GM18861 (cell line): ENCODE data around the gene ZCCHC17.

Experiments used
- ATAC-seq: cut with Tn5 transposase; IDR thresholded peaks from one replicate; pipeline ENCODE4 v1.9.1; 2021; ENCODE audit not compliant: unreplicated experiment

ZCCHC17 gene

DNA sequence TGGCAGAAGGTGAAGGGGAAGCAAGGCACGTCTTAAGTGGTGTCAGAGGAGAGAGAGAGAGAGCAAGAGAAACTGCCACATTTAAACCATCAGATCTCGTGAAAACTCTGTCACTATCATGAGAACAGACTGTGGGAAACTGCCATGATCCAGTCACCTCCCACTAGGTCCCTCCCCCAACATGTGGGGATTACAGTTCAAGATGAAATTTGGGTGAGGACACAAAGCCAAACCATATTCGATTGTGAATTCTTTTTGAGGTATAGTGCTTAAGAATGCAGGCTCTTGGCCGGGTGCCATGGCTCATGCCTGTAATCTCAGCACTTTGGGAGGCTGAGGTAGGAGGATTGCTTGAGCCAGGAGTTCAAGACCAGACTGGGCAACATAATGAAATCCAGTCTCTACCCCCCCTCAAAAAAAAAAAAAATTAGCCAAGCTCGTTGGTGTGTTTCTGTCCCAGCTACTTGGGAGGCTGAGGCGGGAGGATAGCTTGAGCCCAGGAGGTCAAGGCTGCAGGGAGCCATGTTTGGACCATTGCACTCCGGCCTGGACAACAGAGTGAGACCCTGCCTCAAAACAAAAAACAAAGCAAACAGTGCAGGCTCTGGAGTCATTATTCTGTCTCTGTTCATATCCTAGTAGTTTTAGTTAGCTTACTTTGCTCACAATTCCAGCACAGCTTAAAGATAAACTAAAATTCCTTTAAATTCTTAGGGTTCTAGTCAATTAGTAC is 6.0 kb downstream of the ZCCHC17 start:
- no peak for ATAC-seq

DNA sequence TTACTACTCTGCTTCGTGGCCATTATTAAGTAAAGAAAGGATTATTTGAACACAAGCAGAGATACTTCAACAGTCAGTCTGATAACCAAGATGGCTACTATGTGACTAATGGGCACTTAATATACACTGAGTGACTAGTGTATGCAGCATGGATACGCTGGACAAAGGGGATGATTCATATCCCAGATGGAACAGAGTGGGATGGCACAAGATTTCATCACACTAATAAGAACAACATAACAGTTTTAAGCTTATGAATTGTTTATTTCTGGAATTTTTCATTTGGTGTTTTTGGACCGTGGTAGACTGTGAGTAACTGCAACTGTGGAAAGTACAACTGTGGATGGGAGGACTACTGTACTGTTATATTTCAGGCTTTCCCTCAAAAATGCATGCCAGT is 9.4 kb downstream of the ZCCHC17 start:
- ATAC-seq: no peak

DNA sequence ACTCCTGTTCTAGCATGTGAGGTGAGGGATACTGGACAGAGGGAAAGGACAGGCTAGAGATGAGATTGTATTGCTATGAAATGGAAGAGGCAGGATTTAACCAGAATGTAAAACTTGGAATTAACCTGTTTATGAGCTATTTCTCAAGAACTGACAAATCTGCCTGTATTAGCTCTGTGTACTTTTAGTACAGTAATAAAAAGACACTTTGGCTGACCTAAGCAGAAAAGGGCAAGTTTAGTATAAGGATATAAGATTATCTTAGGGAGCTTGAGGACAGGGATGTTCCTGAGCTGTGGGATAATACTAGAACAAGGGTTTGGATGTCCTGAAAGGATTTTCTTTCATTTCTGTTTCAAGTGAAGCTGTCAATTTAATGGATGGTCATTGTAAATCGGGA is 11.2 kb downstream of the ZCCHC17 start:
- no peak for ATAC-seq

DNA sequence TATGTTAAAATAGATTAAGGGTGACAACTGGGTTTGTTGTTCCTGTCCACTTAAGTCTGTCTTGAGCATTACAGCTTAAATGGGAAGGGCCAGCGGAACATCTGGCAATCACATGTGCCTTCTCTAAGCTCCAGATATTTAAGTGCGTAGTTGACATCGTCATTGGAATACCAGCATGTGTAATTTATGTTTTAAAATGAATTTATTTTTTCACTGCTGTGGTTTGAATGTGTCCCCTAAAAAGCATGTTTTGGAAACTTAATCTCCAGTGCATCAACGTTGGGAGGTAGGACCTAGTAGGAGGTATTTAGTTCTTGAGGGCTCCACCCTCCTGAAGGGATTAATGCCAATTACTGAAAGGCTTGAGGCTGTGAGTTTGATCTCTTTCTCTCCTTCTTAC is 13.4 kb downstream of the ZCCHC17 start:
- ATAC-seq: no peak

DNA sequence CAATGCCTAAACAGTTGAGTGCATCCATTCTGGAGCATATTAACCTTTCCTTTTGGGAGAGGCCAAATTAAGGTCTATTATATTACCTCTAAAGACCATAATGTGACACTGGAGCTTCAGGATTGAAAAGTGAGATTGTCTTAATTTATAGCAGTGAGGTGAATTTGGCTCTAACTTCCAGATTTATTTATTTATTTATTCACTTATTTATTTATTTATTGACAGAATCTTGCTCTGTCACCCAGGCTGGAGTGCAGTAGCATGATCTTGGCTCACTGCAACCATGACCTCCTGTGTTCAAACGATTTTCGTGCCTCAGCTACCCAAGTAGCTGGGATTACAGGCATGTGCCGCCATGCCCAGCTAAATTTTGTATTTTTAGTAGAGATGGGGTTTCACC is 19.1 kb downstream of the ZCCHC17 start:
- no peak for ATAC-seq

DNA sequence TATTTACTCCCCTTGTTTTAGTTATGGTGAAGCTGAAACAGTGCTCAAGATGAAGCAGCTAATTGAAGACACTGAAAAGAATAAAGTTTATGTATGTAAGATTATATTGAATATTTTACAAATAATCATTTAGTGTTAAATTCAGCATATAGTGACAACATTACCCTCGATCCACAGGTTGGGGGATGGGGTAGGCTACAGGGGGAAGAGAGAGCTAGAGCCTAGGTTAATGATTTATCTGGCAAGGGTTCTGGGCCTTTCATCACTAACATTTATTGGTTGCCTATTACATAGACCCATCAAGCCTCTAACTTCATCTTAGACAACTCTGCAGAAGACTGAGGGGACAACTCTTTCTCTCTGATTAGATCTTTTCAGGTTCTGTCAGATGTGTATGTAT is 21.3 kb downstream of the ZCCHC17 start:
- ATAC-seq: no peak

DNA sequence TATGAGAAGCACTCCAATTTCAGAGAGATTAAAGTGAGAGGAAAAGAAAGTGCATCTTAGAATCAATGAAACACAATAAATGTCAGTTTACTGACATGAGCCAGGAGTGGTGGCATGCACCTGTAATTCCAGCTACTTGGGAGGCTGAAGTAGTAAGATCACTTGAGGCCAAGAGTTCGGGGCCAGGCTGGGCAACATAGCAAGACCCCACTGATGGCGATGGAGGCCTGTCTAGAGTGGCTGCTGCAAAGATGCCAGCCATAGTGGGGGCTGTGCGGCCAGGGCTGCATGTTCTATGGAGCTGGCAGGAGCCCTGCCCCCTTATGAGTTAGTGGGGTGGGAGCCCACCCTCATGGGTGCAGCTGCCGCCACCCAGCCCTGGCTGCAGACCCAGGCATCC is 27.3 kb downstream of the ZCCHC17 start:
- no peak for ATAC-seq

DNA sequence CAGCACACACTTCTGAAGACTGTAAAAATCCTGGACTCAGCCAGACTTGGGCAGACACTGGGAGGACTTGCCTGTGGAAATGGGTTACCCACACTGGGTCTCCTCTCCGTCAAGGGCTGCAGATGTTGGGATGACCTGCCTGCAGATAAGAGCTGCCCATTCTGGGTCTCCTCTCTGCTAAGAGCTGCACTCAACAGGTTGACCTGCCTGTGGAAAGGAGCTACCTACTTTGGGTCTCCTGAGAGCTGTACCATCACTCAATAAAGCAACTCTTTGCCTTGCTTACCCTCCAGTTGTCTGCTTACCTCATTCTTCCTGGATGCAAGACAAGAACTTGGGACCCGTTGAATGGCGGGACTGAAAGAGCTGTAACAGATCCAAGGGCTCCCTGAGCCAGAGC is 28.2 kb downstream of the ZCCHC17 start:
- ATAC-seq: no peak

DNA sequence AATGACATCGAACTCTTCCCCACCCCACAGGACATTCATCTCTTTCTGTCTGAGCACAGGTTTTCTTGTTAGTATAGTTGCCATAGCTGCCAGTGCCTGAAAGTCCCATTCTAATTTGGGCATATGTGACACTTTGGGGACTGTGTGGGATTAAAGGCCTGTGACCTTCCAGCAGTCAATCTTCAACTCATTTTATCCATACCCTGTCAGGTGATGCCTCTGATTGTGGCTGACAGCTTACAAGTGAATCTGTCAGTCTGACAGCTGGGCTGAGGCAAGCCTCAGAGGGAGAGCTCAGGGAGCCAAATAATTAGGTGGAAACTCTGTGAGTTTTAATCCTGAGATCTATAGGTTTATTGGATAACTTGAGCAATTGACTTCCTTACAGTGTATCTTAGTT is 29.6 kb downstream of the ZCCHC17 start:
- no peak for ATAC-seq

DNA sequence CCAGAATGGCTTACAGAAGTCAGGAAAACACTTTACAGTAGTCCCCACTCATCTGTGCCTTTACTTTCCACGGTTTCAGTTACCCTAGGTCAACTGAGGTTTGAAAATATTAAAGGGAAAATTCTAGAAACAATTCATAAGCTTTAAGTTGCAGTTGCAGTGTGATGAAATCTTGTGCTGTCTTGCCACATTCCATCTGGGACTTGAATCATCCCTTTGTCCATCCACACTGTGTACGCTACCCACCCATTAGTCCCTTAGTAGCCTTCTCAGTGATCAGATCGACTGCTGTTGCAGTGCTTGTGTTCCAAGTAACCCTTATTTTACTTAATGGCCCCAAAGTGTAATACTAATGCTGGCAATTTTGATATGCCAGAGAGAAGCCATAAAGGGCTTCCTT is 30.5 kb downstream of the ZCCHC17 start:
- no peak for ATAC-seq

DNA sequence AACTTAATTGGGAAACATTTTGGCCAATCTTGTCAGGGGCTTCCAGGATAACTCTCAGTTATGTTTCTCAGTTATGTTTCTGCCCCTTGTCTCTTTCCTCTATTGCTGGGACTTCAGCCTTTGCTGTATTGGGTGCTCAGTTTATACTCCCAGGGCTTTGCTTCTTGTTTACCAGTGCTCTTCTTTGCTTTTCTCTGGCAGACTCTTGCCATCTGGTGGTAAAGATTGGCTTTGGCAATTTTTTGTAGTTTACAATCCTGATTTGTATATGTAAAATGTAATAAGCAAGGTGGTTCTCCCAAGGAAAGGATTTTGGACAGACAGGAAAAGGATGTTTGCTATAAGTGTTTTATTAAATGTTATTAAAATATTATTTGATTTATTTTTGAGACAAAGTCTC is 38.2 kb downstream of the ZCCHC17 start:
- ATAC-seq: no peak

DNA sequence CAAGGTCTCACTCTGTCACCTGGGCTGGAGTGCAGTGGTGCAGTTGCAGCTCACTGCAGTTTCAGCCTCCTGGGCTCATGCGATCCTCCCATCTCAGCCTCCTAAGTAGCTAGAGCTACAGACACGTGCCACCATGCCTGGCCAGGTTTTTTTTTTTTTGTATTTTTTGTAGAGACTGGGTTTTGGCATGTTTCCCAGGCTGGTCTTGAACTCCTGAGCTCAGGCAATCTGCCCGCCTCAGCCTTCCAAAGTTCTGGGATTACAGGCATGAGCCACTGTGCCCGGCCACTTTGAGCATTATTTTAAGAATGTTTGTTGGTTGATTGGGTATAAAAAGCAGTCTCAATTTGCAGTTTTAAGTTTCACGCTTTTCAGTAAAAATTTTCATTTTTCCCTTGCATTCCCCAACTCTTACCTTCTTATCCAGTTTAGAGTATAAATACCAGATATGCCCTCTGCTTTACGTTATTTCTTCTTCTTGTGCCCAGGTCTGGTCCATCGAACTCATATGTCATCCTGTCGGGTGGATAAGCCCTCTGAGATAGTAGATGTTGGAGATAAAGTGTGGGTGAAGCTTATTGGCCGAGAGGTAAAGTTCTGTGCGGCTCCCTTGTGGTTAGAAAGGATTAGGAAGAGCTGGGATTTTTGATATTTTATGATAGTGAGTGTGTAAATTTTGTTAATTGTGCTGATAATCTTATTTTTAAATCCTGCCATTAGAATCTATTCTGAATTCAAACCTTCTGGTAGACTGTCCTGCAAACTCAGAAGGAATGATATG is 40.0 kb downstream of the ZCCHC17 start:
- no peak for ATAC-seq

DNA sequence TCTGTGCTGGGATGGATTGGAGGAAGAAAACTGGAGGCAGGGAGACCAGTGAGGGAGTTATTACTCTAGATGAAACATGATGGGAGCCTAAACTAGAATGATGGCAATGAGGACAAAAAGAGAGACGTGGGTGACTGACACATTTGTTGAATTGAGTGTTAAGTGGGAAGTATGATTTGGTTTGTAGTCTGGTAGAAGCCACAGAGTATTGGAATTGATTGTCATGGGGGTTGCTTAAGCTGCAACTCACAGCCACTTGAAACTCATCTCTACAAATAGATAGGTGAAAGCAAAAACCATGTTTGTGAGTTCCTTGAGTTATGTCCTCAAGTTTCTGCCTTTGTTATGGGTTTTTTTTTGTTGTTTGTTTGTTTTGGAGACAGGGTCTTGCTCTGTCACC is 47.7 kb downstream of the ZCCHC17 start:
- ATAC-seq: no peak

DNA sequence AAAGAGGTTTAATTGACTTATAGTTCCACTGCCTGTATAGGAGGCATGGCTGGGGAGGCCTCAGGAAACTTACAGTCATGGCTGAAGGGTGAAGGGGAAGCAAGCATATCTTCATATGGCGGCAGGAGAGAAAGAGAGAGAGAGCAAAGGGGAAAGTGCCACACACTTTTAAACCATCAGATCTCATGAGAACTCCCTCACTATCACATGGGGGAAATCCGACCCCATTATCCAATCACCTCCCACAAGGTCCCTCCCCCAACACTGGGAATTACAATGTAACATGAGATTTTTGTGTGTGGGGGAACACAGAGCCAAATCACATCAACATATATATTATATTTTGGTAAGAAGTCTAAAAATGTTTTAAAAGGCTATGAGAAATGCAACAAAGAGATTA is 48.8 kb downstream of the ZCCHC17 start:
- no peak for ATAC-seq

DNA sequence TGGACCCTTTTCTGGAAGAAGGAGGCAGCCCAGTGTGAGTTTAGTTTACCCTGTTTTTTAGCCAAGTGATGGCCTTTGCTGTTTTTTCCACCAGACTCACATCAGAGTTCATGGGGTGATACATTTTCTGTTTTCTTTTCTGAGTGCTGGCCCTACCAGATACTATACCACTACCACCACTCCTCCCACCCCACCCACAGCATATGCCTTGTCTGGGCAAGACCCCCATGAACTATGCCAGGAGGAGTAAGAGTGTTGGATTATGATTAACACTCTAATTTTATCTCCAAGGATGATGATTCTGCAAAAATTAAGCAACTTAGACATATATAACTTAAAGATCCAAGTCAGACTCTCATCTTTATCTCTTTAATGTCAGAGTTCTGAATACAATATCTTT is 50.0 kb downstream of the ZCCHC17 start:
- ATAC-seq: no peak

DNA sequence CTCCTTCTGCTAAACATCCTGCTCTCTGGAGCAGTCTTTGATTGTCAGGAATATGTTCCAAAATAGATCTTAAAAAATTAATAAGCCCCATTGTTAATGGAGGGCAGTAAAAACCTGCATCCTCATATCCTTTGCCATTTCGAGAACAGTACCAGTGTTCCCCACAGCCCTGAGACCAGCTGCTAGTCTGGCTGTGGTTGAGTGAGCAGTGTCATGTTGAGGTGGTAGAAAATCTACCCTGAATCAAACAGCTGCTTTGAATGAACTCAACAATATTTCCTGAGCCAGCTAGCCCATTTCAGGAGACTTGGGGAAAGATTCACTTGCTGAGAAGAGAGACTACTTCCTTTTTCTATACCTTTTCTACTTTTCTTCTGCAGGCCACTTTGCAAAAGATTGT is 51.6 kb downstream of the ZCCHC17 start:
- no peak for ATAC-seq

DNA sequence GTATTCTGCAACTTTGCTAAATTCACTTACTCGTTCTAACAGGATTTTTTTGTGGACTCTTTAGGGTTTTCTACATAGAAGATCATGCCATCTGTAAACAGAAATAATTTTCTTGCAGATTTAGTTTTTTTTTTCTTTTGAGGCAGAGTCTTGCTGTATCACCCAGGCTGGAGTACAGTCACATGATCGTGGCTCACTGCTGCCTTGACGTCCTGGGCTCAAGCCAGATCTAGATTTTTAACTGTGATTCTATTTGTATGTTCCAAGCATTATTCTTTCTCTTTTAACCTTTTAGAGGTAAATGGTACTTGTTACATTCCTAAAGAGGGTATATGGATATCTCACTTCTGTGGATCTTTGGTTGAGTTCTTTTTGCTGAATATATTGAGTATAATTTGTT is 57.5 kb downstream of the ZCCHC17 start:
- no peak for ATAC-seq

DNA sequence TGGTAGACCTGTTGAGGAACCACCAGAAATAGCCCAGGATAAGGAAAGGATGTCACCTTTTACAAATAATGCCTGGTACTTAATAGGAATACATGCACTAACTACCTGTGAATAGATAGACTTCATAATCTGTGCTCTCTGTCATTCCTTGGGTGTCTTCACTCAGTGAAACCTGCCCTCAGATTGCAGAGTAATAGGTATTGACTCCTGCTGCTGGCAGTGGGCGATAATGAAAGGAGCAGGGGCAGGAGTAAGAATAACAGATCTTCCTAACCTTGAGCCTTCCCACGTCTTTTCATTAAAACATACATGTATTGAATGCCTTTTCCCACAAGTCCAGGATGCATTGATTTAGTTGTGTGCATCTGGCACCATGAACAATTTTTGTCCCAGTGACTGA is 59.6 kb downstream of the ZCCHC17 start:
- ATAC-seq: no peak

DNA sequence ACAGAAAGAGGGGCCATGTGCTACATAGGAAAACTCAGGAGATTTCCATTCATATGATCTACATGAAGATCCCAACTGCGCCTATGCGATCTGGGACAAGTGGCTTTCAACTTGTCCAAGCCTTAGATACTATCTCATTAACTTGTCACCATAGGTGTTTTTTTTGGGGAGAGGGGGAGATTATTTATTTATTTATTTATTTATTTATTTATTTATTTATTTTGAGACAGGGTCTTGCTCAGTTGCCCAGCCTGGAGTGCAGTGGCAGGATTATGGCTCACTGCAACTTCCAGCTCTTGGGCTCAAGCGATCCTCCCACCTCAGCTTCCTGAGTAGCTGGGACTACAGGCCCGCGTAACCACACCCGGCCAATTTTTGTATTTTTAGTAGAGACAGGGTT is 64.8 kb downstream of the ZCCHC17 start:
- ATAC-seq: no peak

DNA sequence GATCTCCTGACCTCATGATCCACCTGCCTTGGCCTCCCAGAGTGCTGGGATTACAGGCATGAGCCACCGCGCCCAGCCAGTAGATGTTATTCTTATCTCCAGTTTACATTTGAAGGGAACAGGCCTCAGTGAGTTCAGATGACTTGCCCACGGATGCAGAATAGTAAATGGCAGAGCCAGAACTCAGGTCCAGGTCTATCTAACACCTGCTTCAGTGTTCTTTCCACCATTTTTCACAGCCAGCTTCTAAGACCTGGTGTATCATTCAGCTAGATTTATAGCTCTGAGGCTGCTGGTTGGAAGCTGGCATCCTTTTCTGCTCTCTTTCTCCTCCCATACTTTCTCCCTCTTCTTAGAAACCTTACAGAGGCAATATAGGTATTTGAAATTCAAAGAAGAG is 65.2 kb downstream of the ZCCHC17 start:
- no peak for ATAC-seq

DNA sequence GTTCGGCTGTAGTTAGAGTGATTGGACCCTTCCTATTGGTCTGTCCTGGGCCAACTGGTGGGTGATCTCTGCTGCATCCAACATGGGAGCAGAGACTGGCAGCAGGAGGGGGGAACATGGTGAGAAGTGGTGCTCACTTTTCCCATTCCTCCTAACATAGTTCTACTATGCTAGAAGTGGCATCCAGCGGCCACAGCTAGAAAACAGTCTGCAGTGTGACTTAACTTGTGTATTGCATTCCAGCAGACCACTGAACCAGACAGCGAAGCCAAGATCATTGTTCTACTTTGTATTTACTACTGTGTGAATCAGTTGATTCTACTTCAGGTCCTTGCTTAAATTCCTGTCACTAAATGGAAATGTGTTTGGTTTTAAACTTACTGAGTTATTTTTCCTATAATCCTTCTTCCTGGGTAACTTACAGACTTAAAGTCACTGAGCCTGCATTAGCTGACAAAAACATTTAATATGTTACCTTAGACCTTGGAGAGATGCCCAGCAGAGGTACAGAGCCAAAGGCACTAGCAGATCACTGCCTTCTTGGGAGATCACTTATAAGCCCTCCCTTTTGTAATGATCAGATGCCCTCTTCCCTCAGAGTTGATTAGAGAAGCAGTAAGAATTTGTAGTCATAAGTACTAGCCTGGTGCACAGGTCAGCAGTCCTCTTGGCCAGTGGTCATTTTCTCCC is 67.9 kb downstream of the ZCCHC17 start:
- no peak for ATAC-seq

DNA sequence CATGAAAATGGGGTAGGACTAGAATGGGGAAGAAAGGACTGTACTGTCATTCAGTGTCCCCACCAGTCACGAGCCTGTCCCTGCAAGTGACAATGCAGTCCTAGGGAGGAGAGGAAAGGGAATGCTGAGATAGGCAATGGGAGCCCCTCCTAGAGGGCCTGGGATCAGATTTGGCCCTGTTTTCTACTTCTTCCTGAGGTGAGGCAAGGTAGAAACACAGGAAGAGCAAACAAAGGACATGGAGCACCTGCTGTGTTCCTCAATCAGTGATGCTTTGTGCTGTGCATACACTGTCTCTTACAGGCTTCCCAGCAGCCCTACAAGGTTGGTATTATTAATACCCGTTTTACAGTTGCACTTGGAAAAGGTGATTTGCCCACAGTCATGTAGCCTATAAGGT is 70.0 kb downstream of the ZCCHC17 start:
- ATAC-seq: no peak
